HepG2 (cell line): ENCODE measurements around the gene HOXC12.

Experiments used
- FOXK1 ChIP-seq: sonication (generic); formaldehyde crosslinking; IDR thresholded peaks from 2 replicates; pipeline ENCODE4 v1.4.0; 2020; ENCODE audit warnings: low read depth, missing genetic modification reagents, borderline replicate concordance
- HNRNPL ChIP-seq: fragments of 200-400 bp; formaldehyde crosslinking; IDR thresholded peaks from 2 replicates; pipeline ENCODE4 v1.6.1; 2017; ENCODE audit warnings: mild to moderate bottlenecking, low read depth, low read length
- KAT8 ChIP-seq: IDR thresholded peaks from 2 replicates; pipeline ENCODE4 v1.6.1; 2016; ENCODE audit warnings: missing genetic modification reagents, missing compliant biosample characterization
- MAX ChIP-seq: IDR thresholded peaks from 2 replicates; pipeline ENCODE4 v1.6.1; 2012; ENCODE audit warnings: inconsistent platforms
- NR2C2 ChIP-seq: sonication (generic); formaldehyde crosslinking; IDR thresholded peaks from 2 replicates; pipeline ENCODE4 v1.4.0; 2020; ENCODE audit warnings: missing genetic modification reagents, mild to moderate bottlenecking, moderate library complexity, borderline replicate concordance
- PHF8 ChIP-seq: sonication (generic); formaldehyde crosslinking; IDR thresholded peaks from 2 replicates; pipeline ENCODE4 v1.5.0; 2020; ENCODE audit warnings: missing genetic modification reagents
- POLR2A ChIP-seq, 2 experiments: IDR thresholded peaks; 2 replicates each; pipeline ENCODE4 v1.6.1; 2011; ENCODE audit warnings: low read depth in 2 of 2, low read length in 2 of 2, mild to moderate bottlenecking in 1 of 2, moderate library complexity in 1 of 2; ENCODE audit not compliant: insufficient read depth in 1 of 2
- SMYD3 ChIP-seq: sonication (generic); formaldehyde crosslinking; IDR thresholded peaks from 2 replicates; pipeline ENCODE4 v1.8.1; 2023; ENCODE audit warnings: mild to moderate bottlenecking, missing genetic modification reagents
- TCF7L2 ChIP-seq: IDR thresholded peaks from 2 replicates; pipeline ENCODE4 v1.6.1; 2011; ENCODE audit warnings: mild to moderate bottlenecking, low read depth, low read length, moderate library complexity
- ZNF7 ChIP-seq: IDR thresholded peaks from 2 replicates; pipeline ENCODE4 v1.6.1; 2016; ENCODE audit warnings: missing biosample characterization, missing genetic modification reagents

- no peak for TF ChIP-seq FOXK1 (CRISPR knock-in tag)
- TF ChIP-seq NR2C2 (CRISPR knock-in tag), result no peak
- no peak for TF ChIP-seq HNRNPL
- TF ChIP-seq KAT8, result no peak
- TF ChIP-seq SMYD3 (CRISPR knock-in tag), result no peak
- TF ChIP-seq TCF7L2, result no peak
- no peak for TF ChIP-seq PHF8 (CRISPR knock-in tag)
- no peak for TF ChIP-seq POLR2A (IDR thresholded peaks at IDR 0.05; ENCODE audit: insufficient read depth in 1 of 2, low read depth in 2 of 2, low read length in 2 of 2)
- no peak for TF ChIP-seq MAX
- no peak for TF ChIP-seq ZNF7
Measured at GRCh38 chr12:53985692-53985993, 30.9 kb downstream of the HOXC12 start.
